22Rv1 (cell line): Measurements from ENCODE around the gene PUS7L.

Source experiments
- CTCF ChIP-seq: fragments of 450-650 bp; IDR thresholded peaks from 2 replicates; pipeline ENCODE4 v1.5.1; 2017; ENCODE audit warnings: mild to moderate bottlenecking
- ZFX ChIP-seq: fragments of 450-650 bp; IDR thresholded peaks from 2 replicates; pipeline ENCODE4 v1.6.1; 2017; ENCODE audit warnings: antibody characterized with exemption, borderline replicate concordance

GRCh38 chr12:43694879-43695278, 63.7 kb downstream of the PUS7L start:
- no peak for TF ChIP-seq CTCF
- TF ChIP-seq ZFX = no peak
